Ascending aorta (tissue), 2 donors: Measurements from ENCODE around the gene SEPSECS. TPM values are rescaled to one million over a fixed set of nuclear protein-coding genes. Genes with fewer than 3 reads are reported as not detected.
A peak's percentile ranks its signal among the peaks of the same experiment; 100 is the strongest.
"Not testable (repeated sequence)": the region's sequence is repeated elsewhere in the genome, so short reads cannot be mapped to it uniquely, and the experiment has no call there.

Experiments used
- DNase-seq, 2 donors: peaks; one replicate each; pipeline ENCODE4 v3.0.0-alpha.2; 2019; ENCODE audit warnings: low spot score in 2 of 2
- H3K27ac ChIP-seq, 2 donors: fragments of 200-600 bp; sonication (generic); one replicate each; pipeline ENCODE4 v1.5.1; 2016 to 2017; ENCODE audit warnings: mild to moderate bottlenecking in 1 of 2
- H3K27me3 ChIP-seq: fragments of 200-600 bp; sonication (generic); one replicate; pipeline ENCODE4 v1.5.1; 2017
- H3K36me3 ChIP-seq, 2 donors: fragments of 200-600 bp; sonication (generic); one replicate each; pipeline ENCODE4 v1.5.1; 2016
- H3K4me1 ChIP-seq, 2 donors: fragments of 200-600 bp; sonication (generic); one replicate each; pipeline ENCODE4 v1.5.1; 2016 to 2017; ENCODE audit warnings: mild to moderate bottlenecking in 1 of 2
- H3K4me3 ChIP-seq, 2 donors: fragments of 200-600 bp; sonication (generic); one replicate each; pipeline ENCODE4 v1.5.1; 2016 to 2017; ENCODE audit warnings: mild to moderate bottlenecking in 1 of 2
- H3K9me3 ChIP-seq, 2 donors: fragments of 200-600 bp; sonication (generic); one replicate each; pipeline ENCODE4 v1.5.1; 2016
- CTCF ChIP-seq, 3 experiments: fragments of 200-600 bp in 2 of 3; fragments of 450-650 bp in 1 of 3; sonication (generic) in 2 of 3; IDR thresholded peaks; one replicate each; pipeline ENCODE4 v1.5.1; 2016 to 2019; ENCODE audit warnings: antibody characterized with exemption in 3 of 3, mild to moderate bottlenecking in 1 of 3, moderate library complexity in 1 of 3
- intact Hi-C: fragments of 100-400 bp; cut with DNase I; formaldehyde crosslinking; loops from one replicate; pipeline ENCODE4 v1.15.1; 2023
- total RNA-seq: library from RNA; depleted of rRNA; stranded (reverse); fragments of >200 nt; gene quantifications from one replicate; pipeline ENCODE4 v1.1.0, GENCODE V29; 2016

Gene SEPSECS
- total RNA-seq, 1 donor from 2014 or later, result 5.2 TPM

GRCh38 chr4:25089051-25089763, 71.0 kb downstream of the SEPSECS start:
- peaks cover 4 to 6% of the 10 kb centered on the region in 2 donors for H3K9me3 ChIP-seq
- DNase-seq, result no peak
- peak overlapping the region in 1 of 2 donors; percentile 64 for H3K4me3 ChIP-seq
- no peaks in the 10 kb centered on the region for H3K27me3 ChIP-seq
- H3K4me1 ChIP-seq, result no peaks in the 10 kb centered on the region
- no peak for TF ChIP-seq CTCF (IDR thresholded peaks at IDR 0.05)
- H3K36me3 ChIP-seq, result no peaks in the 10 kb centered on the region
- intact Hi-C loops, result no loop called here
- H3K27ac ChIP-seq, result no peak overlapping the region

- DNase-seq, result no peak
- Histone ChIP-seq H3K27ac (no peak overlapping the region), H3K27me3 (no peaks in the 10 kb centered on the region), H3K9me3 (peaks cover under 1 to 3% of the 10 kb centered on the region in 2 donors), H3K4me1 (no peaks in the 10 kb centered on the region), H3K4me3 (peak overlapping the region; percentile 24 to 64), H3K36me3 (no peaks in the 10 kb centered on the region)
- intact Hi-C loops, result no loop called here
- TF ChIP-seq CTCF (IDR thresholded peaks at IDR 0.05), result no peak
Measured at GRCh38 chr4:25088093-25088952, 71.9 kb downstream of the SEPSECS start.

GRCh38 chr4:25085671-25086070, 74.6 kb downstream of the SEPSECS start:
- H3K27me3 ChIP-seq, result no peaks in the 10 kb centered on the region
- no peak for TF ChIP-seq CTCF (IDR thresholded peaks at IDR 0.05)
- no peak overlapping the region for H3K27ac ChIP-seq
- DNase-seq, result no peak
- H3K4me1 ChIP-seq, result no peaks in the 10 kb centered on the region
- intact Hi-C loops, result no loop called here
- H3K4me3 ChIP-seq, result no peak overlapping the region
- no peaks in the 10 kb centered on the region for H3K9me3 ChIP-seq
- no peaks in the 10 kb centered on the region for H3K36me3 ChIP-seq

- H3K4me3 ChIP-seq, H3K9me3 ChIP-seq, DNase-seq, H3K36me3 ChIP-seq, H3K4me1 ChIP-seq, H3K27me3 ChIP-seq, intact Hi-C loops, H3K27ac ChIP-seq: not testable (repeated sequence)
Measured at GRCh38 chr4:25083441-25083840, 76.8 kb downstream of the SEPSECS start.

GRCh38 chr4:25081866-25082471, 78.3 kb downstream of the SEPSECS start:
- no peak for DNase-seq
- Histone ChIP-seq H3K27me3 (no peaks in the 10 kb centered on the region), H3K4me3 (no peak overlapping the region), H3K36me3 (no peaks in the 10 kb centered on the region), H3K4me1 (no peaks in the 10 kb centered on the region), H3K27ac (no peak overlapping the region), H3K9me3 (no peaks in the 10 kb centered on the region)
- intact Hi-C loops, result no loop called here
- no peak for TF ChIP-seq CTCF (IDR thresholded peaks at IDR 0.05)

- intact Hi-C loops, result no loop called here
- no peak for DNase-seq
- Histone ChIP-seq H3K9me3 (no peaks in the 10 kb centered on the region), H3K4me3 (no peak overlapping the region), H3K36me3 (no peaks in the 10 kb centered on the region), H3K4me1 (no peaks in the 10 kb centered on the region), H3K27ac (no peak overlapping the region), H3K27me3 (no peaks in the 10 kb centered on the region)
- TF ChIP-seq CTCF (IDR thresholded peaks at IDR 0.05), result no peak
Measured at GRCh38 chr4:25080571-25080970, 79.7 kb downstream of the SEPSECS start.
